ENCODE results near the gene GLP2R. TPM values are rescaled to one million over a fixed set of nuclear protein-coding genes. Genes with fewer than 3 reads are reported as not detected.

The GLP2R gene
- total RNA-seq, 2 donors from 2014 or later: not detected

DNA sequence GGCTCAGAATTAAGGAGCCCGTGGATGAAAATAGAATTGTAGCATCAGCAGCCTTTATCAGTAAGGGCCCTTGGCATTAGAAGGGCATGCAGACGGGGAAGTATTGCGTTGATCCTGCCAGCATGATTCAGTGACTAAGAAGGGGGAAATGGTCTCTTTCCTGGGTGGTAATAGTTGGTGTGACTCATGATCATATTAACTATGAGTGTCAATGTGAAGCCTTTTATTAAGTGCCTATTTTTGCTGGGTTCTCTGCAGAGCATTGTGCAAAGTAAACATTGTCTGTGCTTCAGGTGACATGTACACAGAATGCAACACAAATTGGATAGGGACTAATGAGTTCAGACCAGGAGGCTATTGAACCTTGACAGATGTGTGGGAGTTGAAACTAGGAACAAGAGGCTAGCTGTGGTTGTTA, 54.9 kb downstream of the GLP2R start:
- peaks cover 5% of the 10 kb centered on the region for H3K4me1 Mint-ChIP-seq
- H3K27me3 Mint-ChIP-seq (ENCODE audit: insufficient read depth): peaks cover 6% of the 10 kb centered on the region
- DNase-seq: no peak

DNA sequence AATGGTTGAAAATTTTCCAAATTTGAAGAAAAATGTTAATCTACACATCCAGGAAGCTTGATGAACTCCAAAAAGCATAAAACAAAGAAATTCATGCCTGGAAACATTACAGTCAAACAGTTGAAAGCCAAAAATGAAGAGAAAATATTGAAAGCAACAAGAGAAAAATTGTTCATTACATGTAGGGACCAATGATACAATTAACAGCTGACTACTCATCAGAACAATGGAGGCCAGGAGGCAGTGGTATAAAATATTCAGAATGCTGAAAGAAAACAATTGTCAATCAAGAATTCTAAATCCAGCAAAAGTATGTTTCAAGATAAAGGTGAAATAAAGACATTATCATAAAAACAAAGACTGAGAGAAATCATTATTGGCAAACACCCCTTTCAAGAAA, 57.7 kb downstream of the GLP2R start:
- H3K27ac Mint-ChIP-seq: no peak overlapping the region
- no peaks in the 10 kb centered on the region for H3K4me1 Mint-ChIP-seq

More for the DNA sequence above, 54.9 kb downstream of the GLP2R start:
- no peak overlapping the region for H3K27ac Mint-ChIP-seq
- Histone ChIP-seq H3K4me1 (ENCODE audit: control insufficient read depth, insufficient read depth, low read length) (peaks cover 1% of the 10 kb centered on the region), H3K27me3 (ENCODE audit: control insufficient read depth, insufficient read depth, low read length, poor library complexity, severe bottlenecking) (no peaks in the 10 kb centered on the region), H3K9ac (ENCODE audit: extremely low read depth, low read length, poor library complexity, severe bottlenecking) (no peak overlapping the region), H3K27ac (ENCODE audit: low read depth, low read length) (no peak overlapping the region), H3K9me3 (ENCODE audit: control insufficient read depth, low read length) (peaks cover 31% of the 10 kb centered on the region), H3K36me3 (ENCODE audit: control insufficient read depth, insufficient read depth, low read length) (no peaks in the 10 kb centered on the region), H3K4me3 (ENCODE audit: low read length) (no peak overlapping the region)
- TF ChIP-seq, protein P1, sequence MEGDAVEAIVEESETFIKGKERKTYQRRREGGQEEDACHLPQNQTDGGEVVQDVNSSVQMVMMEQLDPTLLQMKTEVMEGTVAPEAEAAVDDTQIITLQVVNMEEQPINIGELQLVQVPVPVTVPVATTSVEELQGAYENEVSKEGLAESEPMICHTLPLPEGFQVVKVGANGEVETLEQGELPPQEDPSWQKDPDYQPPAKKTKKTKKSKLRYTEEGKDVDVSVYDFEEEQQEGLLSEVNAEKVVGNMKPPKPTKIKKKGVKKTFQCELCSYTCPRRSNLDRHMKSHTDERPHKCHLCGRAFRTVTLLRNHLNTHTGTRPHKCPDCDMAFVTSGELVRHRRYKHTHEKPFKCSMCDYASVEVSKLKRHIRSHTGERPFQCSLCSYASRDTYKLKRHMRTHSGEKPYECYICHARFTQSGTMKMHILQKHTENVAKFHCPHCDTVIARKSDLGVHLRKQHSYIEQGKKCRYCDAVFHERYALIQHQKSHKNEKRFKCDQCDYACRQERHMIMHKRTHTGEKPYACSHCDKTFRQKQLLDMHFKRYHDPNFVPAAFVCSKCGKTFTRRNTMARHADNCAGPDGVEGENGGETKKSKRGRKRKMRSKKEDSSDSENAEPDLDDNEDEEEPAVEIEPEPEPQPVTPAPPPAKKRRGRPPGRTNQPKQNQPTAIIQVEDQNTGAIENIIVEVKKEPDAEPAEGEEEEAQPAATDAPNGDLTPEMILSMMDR (conservative IDR thresholded peaks at IDR 0.05): no peak
- H3K4me3 Mint-ChIP-seq: no peak overlapping the region
- WGBS, 2 experiments (ENCODE audit: insufficient coverage in 1 of 2, insufficient read length in 1 of 2): 88 to 92% methylated on average over 3 of the region's 3 CpGs
- no peaks in the 10 kb centered on the region for H3K36me3 Mint-ChIP-seq (ENCODE audit: low read depth)
- H3K9me3 Mint-ChIP-seq: peaks cover 32% of the 10 kb centered on the region

GRCh38 chr17:9886141-9886930, 60.6 kb downstream of the GLP2R start:
- Mint-ChIP-seq H3K27ac (no peak overlapping the region), H3K9me3 (peaks cover 32% of the 10 kb centered on the region), H3K4me1 (peaks cover 3% of the 10 kb centered on the region), H3K36me3 (ENCODE audit: low read depth) (no peaks in the 10 kb centered on the region), H3K27me3 (ENCODE audit: insufficient read depth) (peaks cover 28% of the 10 kb centered on the region), H3K4me3 (no peak overlapping the region)
- Histone ChIP-seq H3K9me3 (ENCODE audit: control insufficient read depth, low read length) (peaks cover 31% of the 10 kb centered on the region), H3K9ac (ENCODE audit: extremely low read depth, low read length, poor library complexity, severe bottlenecking) (no peak overlapping the region), H3K4me3 (ENCODE audit: low read length) (no peak overlapping the region), H3K27ac (ENCODE audit: low read depth, low read length) (no peak overlapping the region), H3K36me3 (ENCODE audit: control insufficient read depth, insufficient read depth, low read length) (no peaks in the 10 kb centered on the region), H3K4me1 (ENCODE audit: control insufficient read depth, insufficient read depth, low read length) (no peaks in the 10 kb centered on the region), H3K27me3 (ENCODE audit: control insufficient read depth, insufficient read depth, low read length, poor library complexity, severe bottlenecking) (peaks cover 5% of the 10 kb centered on the region)
- no peak for DNase-seq
- 96 to 98% methylated on average over 4 to 5 of the region's 5 CpGs for WGBS, 2 experiments (ENCODE audit: insufficient coverage in 1 of 2, insufficient read length in 1 of 2)
- TF ChIP-seq, protein P1 (conservative IDR thresholded peaks at IDR 0.05): no peak

More for the DNA sequence above, 57.7 kb downstream of the GLP2R start:
- H3K9me3 Mint-ChIP-seq: peaks cover 32% of the 10 kb centered on the region
- H3K4me3 ChIP-seq (ENCODE audit: low read length): no peak overlapping the region
- no peak for DNase-seq
- H3K27me3 Mint-ChIP-seq (ENCODE audit: insufficient read depth): peaks cover 23% of the 10 kb centered on the region
- peaks cover 5% of the 10 kb centered on the region for H3K27me3 ChIP-seq (ENCODE audit: control insufficient read depth, insufficient read depth, low read length, poor library complexity, severe bottlenecking)
- no peak overlapping the region for H3K9ac ChIP-seq (ENCODE audit: extremely low read depth, low read length, poor library complexity, severe bottlenecking)
- TF ChIP-seq, protein P1 (conservative IDR thresholded peaks at IDR 0.05): no peak
- no peaks in the 10 kb centered on the region for H3K4me1 ChIP-seq (ENCODE audit: control insufficient read depth, insufficient read depth, low read length)
- no peak overlapping the region for H3K27ac ChIP-seq (ENCODE audit: low read depth, low read length)
- no peak overlapping the region for H3K4me3 Mint-ChIP-seq
- H3K36me3 Mint-ChIP-seq (ENCODE audit: low read depth): no peaks in the 10 kb centered on the region
- H3K9me3 ChIP-seq (ENCODE audit: control insufficient read depth, low read length): peaks cover 31% of the 10 kb centered on the region
- no peaks in the 10 kb centered on the region for H3K36me3 ChIP-seq (ENCODE audit: control insufficient read depth, insufficient read depth, low read length)
